Chondrocyte (in vitro differentiated cells): ENCODE results near the gene ZDHHC13. TPM values are rescaled to one million over a fixed set of nuclear protein-coding genes. Genes with fewer than 3 reads are reported as not detected.

ENCODE experiments used
- DNase-seq: peaks from one replicate; pipeline ENCODE4 v3.0.0; 2021; ENCODE audit warnings: mixed read lengths, low spot score
- H3K27ac Mint-ChIP-seq: one replicate; pipeline ENCODE4 v1.8.0; 2021; ENCODE audit warnings: mild to moderate bottlenecking, moderate library complexity, mixed read lengths; ENCODE audit not compliant: unreplicated experiment
- H3K27me3 Mint-ChIP-seq: 2 replicates; pipeline ENCODE4 v1.8.0; 2021; ENCODE audit warnings: low read depth, mixed read lengths
- H3K36me3 Mint-ChIP-seq: 2 replicates; pipeline ENCODE4 v1.8.0; 2021; ENCODE audit warnings: low read depth, mixed read lengths
- H3K4me1 Mint-ChIP-seq: 2 replicates; pipeline ENCODE4 v1.8.0; 2021; ENCODE audit warnings: low read depth, mild to moderate bottlenecking, mixed read lengths
- H3K4me3 Mint-ChIP-seq: one replicate; pipeline ENCODE4 v1.8.0; 2021; ENCODE audit warnings: mild to moderate bottlenecking, moderate library complexity, mixed read lengths; ENCODE audit not compliant: unreplicated experiment
- H3K9me3 Mint-ChIP-seq: 2 replicates; pipeline ENCODE4 v1.8.0; 2021; ENCODE audit warnings: low read depth, mixed read lengths
- long read RNA-seq: library from polyadenylated mRNA; stranded (forward); transcript quantifications from one replicate; pipeline ENCODE4 v2.0.0, GENCODE V29; 2021
- total RNA-seq: library from RNA; stranded (reverse); gene quantifications from 3 replicates; pipeline ENCODE4 v1.2.1, GENCODE V29; 2021
- TF ChIP-seq, protein P1 (sequence below): fragments of 200-600 bp; sonication (generic); IDR thresholded peaks from 2 replicates; pipeline ENCODE4 v1.5.0; 2021; ENCODE audit warnings: antibody characterized with exemption, mild to moderate bottlenecking, moderate library complexity

The ZDHHC13 gene
- 8.1 to 10.3 TPM (median 9.9 TPM) in 3 replicates for total RNA-seq
- long read RNA-seq, transcript ZDHHC13-201 (16 exons, 2,283 nt) = minor isoform, 5 of 38 reads
- long read RNA-seq, transcript ZDHHC13-202 (17 exons, 2,445 nt) = major isoform, 28 of 38 reads
- long read RNA-seq, partial matches to known transcripts = 1 of 38 reads
- long read RNA-seq, other reads (novel, unspliced or antisense) = 4 of 38 reads

- peaks cover 19% of the 10 kb centered on the region for H3K27me3 Mint-ChIP-seq
- peak within 1 kb of the TSS; percentile 93 for H3K4me3 Mint-ChIP-seq
- H3K9me3 Mint-ChIP-seq = no peaks in the 10 kb centered on the region
- H3K27ac Mint-ChIP-seq = peak within 1 kb of the TSS; percentile 52
- TF ChIP-seq, protein P1, sequence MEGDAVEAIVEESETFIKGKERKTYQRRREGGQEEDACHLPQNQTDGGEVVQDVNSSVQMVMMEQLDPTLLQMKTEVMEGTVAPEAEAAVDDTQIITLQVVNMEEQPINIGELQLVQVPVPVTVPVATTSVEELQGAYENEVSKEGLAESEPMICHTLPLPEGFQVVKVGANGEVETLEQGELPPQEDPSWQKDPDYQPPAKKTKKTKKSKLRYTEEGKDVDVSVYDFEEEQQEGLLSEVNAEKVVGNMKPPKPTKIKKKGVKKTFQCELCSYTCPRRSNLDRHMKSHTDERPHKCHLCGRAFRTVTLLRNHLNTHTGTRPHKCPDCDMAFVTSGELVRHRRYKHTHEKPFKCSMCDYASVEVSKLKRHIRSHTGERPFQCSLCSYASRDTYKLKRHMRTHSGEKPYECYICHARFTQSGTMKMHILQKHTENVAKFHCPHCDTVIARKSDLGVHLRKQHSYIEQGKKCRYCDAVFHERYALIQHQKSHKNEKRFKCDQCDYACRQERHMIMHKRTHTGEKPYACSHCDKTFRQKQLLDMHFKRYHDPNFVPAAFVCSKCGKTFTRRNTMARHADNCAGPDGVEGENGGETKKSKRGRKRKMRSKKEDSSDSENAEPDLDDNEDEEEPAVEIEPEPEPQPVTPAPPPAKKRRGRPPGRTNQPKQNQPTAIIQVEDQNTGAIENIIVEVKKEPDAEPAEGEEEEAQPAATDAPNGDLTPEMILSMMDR = peak; percentile 78
- peak; percentile 95 for DNase-seq
- peaks cover 9% of the 10 kb centered on the region for H3K4me1 Mint-ChIP-seq
- peaks cover 4% of the 10 kb centered on the region for H3K36me3 Mint-ChIP-seq
These were observed at the start of gene ZDHHC13 for GRCh38 chr11:19116971-19117759. Gene ZDHHC13, plus strand, starts transcription at chr11:19117168. Its CDS starts 82 bp downstream, at chr11:19117250.

DNA sequence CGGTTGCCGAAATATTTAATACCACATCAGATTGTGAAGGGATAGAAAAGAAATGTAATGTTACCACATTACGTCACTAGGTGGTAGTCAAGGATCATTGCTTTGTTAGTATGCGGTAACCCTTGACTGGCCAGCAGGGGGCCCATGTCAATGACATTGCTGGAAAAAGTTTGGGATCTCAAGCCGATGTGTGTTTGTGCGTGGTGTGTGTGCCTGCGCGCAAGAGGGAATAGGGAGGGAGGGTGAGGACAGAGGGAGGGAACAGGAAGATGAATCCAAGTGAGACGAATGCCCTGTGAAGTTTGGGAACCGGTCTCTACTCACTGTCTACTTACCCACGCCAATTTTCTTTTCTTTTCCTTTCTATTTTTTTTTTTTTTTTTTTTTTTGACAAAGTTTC is 45.7 kb upstream of the ZDHHC13 start:
- Mint-ChIP-seq H3K4me3 (peak overlapping the region; percentile 65), H3K27me3 (peaks cover 41% of the 10 kb centered on the region), H3K36me3 (no peaks in the 10 kb centered on the region), H3K9me3 (peaks cover 6% of the 10 kb centered on the region), H3K4me1 (peaks cover 5% of the 10 kb centered on the region), H3K27ac (no peak overlapping the region)
- TF ChIP-seq, protein P1 = peak; percentile 99
- no peak for DNase-seq

DNA sequence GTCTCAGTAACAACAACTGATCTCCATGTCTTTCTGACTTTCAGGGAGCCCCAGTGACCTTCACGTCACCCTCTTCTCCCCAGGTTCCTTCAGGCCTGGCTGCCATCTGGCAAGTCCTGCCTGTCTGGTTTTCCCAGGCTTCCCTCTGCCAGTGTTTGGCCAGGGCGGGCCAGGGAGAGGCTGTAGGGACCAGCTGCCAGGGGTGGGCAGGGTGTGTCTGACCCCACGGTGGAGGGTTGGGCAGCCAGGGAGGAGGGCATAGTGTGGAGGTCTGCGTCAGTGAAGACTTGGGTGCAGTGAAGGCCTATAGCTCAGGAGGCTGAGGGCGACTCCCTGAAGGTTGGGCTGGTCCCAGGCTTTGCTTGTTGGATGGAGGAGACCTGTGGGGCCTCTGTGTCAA is 44.5 kb upstream of the ZDHHC13 start:
- H3K9me3 Mint-ChIP-seq = peaks cover 6% of the 10 kb centered on the region
- peaks cover 33% of the 10 kb centered on the region for H3K27me3 Mint-ChIP-seq

DNA sequence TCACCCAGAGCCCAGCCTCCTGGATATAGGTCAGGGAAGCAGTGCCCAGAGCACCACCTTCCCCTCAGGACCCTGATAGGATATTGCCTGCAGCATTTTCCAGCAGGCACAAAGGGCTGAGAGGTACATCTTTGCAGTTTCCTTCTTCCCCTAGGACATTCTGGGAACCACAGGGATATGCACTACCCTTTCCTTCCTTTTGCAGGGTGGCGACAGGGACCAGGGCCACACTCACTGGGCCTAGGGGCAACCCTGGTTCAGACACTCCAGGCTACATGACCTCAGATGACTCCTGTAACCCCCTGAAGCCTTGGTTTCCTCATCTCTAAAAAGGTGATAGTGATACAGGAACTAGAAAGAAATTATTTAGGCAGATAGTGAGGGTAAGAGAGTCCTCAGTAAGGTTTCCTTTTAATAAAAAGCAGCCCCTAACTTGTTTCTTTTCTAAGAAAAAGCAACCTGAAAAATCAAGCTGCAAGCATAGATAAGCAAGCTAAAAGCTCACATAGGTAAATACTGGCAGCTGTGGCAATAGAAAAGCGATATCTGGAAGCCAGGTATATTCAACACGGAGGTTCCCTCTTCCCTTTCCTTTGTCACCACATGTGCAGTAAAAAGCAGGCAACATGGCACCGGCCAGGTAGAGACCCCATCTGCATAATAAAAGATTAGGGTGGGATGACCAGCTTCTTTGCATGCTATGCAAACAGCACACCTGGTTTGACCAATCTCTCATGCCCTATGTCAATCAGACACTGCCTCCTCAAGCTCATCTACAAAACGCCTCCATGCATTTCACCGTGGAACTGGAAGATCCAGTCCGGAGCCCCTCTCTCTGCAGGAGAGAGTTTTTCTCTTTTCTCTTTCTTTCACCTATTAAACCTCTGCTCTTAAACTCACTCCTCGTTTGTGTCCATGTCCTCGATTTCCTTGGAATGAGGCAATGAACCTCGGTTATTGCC is 43.2 kb upstream of the ZDHHC13 start:
- H3K27me3 Mint-ChIP-seq = peaks cover 25% of the 10 kb centered on the region
- H3K9me3 Mint-ChIP-seq = peaks cover 6% of the 10 kb centered on the region
- peaks cover 5% of the 10 kb centered on the region for H3K4me1 Mint-ChIP-seq
- DNase-seq = no peak
- no peak overlapping the region for H3K4me3 Mint-ChIP-seq
- H3K36me3 Mint-ChIP-seq = no peaks in the 10 kb centered on the region
- no peak overlapping the region for H3K27ac Mint-ChIP-seq
- TF ChIP-seq, protein P1 = no peak

More for the DNA sequence above, 44.5 kb upstream of the ZDHHC13 start:
- Mint-ChIP-seq H3K27ac (no peak overlapping the region), H3K4me1 (peaks cover 5% of the 10 kb centered on the region), H3K4me3 (no peak overlapping the region), H3K36me3 (no peaks in the 10 kb centered on the region)
- TF ChIP-seq, protein P1 = no peak
- no peak for DNase-seq

GRCh38 chr11:19075636-19076035 is 41.3 kb upstream of the ZDHHC13 start:
- H3K27me3 Mint-ChIP-seq = peaks cover 19% of the 10 kb centered on the region
- H3K36me3 Mint-ChIP-seq = no peaks in the 10 kb centered on the region
- no peak overlapping the region for H3K27ac Mint-ChIP-seq
- peaks cover 5% of the 10 kb centered on the region for H3K4me1 Mint-ChIP-seq
- no peak for DNase-seq
- TF ChIP-seq, protein P1 = no peak
- no peak overlapping the region for H3K4me3 Mint-ChIP-seq
- no peaks in the 10 kb centered on the region for H3K9me3 Mint-ChIP-seq
